HepG2 (cell line): ENCODE measurements around the gene INTS4. TPM values are rescaled to one million over a fixed set of nuclear protein-coding genes. Genes with fewer than 3 reads are reported as not detected.
A peak's percentile ranks its signal among the peaks of the same experiment; 100 is the strongest.

ENCODE experiments used
- AGO1 ChIP-seq: fragments of 200-400 bp; formaldehyde crosslinking; IDR thresholded peaks from 2 replicates; pipeline ENCODE4 v1.6.1; 2017; ENCODE audit warnings: mild to moderate bottlenecking, low read depth, low read length, moderate library complexity; ENCODE audit not compliant: poor library complexity, severe bottlenecking
- ASH2L ChIP-seq: fragments of 300-600, 200-600 bp; sonication (generic); IDR thresholded peaks from 2 replicates; pipeline ENCODE4 v1.7.0; 2017; ENCODE audit warnings: low read depth, mild to moderate bottlenecking, moderate library complexity, mixed read lengths, low read length; ENCODE audit not compliant: insufficient read length
- ATM ChIP-seq: fragments of 450-650 bp; IDR thresholded peaks from 2 replicates; pipeline ENCODE4 v1.7.1; 2017; ENCODE audit warnings: mild to moderate bottlenecking, borderline replicate concordance
- EP300 ChIP-seq, 3 experiments: sonication (generic) in 1 of 3; formaldehyde crosslinking in 1 of 3; IDR thresholded peaks; 2 replicates each; pipeline versions ENCODE4 v1.5.1 to v1.6.1; 2011 to 2020; ENCODE audit warnings: low read depth in 2 of 3, low read length in 2 of 3, borderline replicate concordance in 1 of 3, improper control_type of control experiment in 1 of 3, mild to moderate bottlenecking in 1 of 3, missing genetic modification reagents in 1 of 3, moderate library complexity in 1 of 3
- GABPB1 ChIP-seq: IDR thresholded peaks from 2 replicates; pipeline ENCODE4 v1.6.1; 2016; ENCODE audit warnings: mild to moderate bottlenecking, missing genetic modification reagents, moderate library complexity, missing compliant biosample characterization
- HCFC1 ChIP-seq: fragments of 150-350 bp; IDR thresholded peaks from 2 replicates; pipeline ENCODE4 v1.6.1; 2014; ENCODE audit warnings: low read depth, low read length
- HOXA5 ChIP-seq: sonication (generic); formaldehyde crosslinking; IDR thresholded peaks from 2 replicates; pipeline ENCODE4 v1.4.0; 2020; ENCODE audit warnings: missing genetic modification reagents
- KLF15 ChIP-seq: sonication (generic); formaldehyde crosslinking; IDR thresholded peaks from 2 replicates; pipeline ENCODE4 v1.8.1; 2023; ENCODE audit warnings: borderline replicate concordance, mild to moderate bottlenecking, inconsistent platforms, missing genetic modification reagents, mixed read lengths
- MEIS2 ChIP-seq: sonication (generic); formaldehyde crosslinking; IDR thresholded peaks from 2 replicates; pipeline ENCODE4 v1.9.0; 2021; ENCODE audit warnings: mild to moderate bottlenecking, missing genetic modification reagents
- NAIF1 ChIP-seq: sonication (generic); formaldehyde crosslinking; IDR thresholded peaks from 2 replicates; pipeline ENCODE4 v1.5.0; 2020; ENCODE audit warnings: mild to moderate bottlenecking, missing genetic modification reagents, borderline replicate concordance
- PHB2 ChIP-seq: fragments of 450-650 bp; IDR thresholded peaks from 2 replicates; pipeline ENCODE4 v1.6.1; 2018; ENCODE audit not compliant: partially characterized antibody
- REST ChIP-seq, 2 experiments: IDR thresholded peaks; 2 replicates each; pipeline ENCODE4 v1.6.1; 2011 to 2012; ENCODE audit warnings: low read length in 2 of 2, borderline replicate concordance in 1 of 2, low read depth in 1 of 2, mild to moderate bottlenecking in 1 of 2, moderate library complexity in 1 of 2
- STAT5B ChIP-seq: sonication (generic); formaldehyde crosslinking; IDR thresholded peaks from 2 replicates; pipeline ENCODE4 v1.4.0; 2020; ENCODE audit warnings: missing genetic modification reagents
- STAT6 ChIP-seq: sonication (generic); formaldehyde crosslinking; IDR thresholded peaks from 2 replicates; pipeline ENCODE4 v1.4.0; 2020; ENCODE audit warnings: missing genetic modification reagents, mild to moderate bottlenecking, borderline replicate concordance
- SUZ12 ChIP-seq: fragments of 150-350 bp; IDR thresholded peaks from 2 replicates; pipeline ENCODE4 v1.6.1; 2014; ENCODE audit warnings: low read depth, low read length
- ZIK1 ChIP-seq: sonication (generic); formaldehyde crosslinking; IDR thresholded peaks from 2 replicates; pipeline ENCODE4 v1.5.0; 2020; ENCODE audit warnings: mild to moderate bottlenecking, low read depth, missing genetic modification reagents, borderline replicate concordance
- ZNF468 ChIP-seq: sonication (generic); formaldehyde crosslinking; IDR thresholded peaks from 2 replicates; pipeline ENCODE4 v1.8.0; 2022; ENCODE audit warnings: mild to moderate bottlenecking, moderate library complexity, missing genetic modification reagents
- ZNF770 ChIP-seq: sonication (generic); formaldehyde crosslinking; IDR thresholded peaks from 2 replicates; pipeline ENCODE4 v1.5.0; 2020; ENCODE audit warnings: mild to moderate bottlenecking, missing genetic modification reagents
- polyA plus RNA-seq, 8 experiments: library from polyadenylated mRNA; depleted of rRNA in 3 of 8; stranded (reverse) in 7 of 8; unstranded in 1 of 8; fragments of >200 nt; fragmentation: Illumina TruSeq in 4 of 8; extraction: Trizol in 4 of 8; gene quantifications; 2 replicates each; pipeline versions ENCODE4 v1.2.1 to v1.2.3, GENCODE V29; 2011 to 2016; ENCODE audit warnings: low read depth in 4 of 8, missing spikeins in 1 of 8, mixed read lengths in 1 of 8; ENCODE audit not compliant: insufficient read depth in 1 of 8
- total RNA-seq, 5 experiments: library from RNA; depleted of rRNA; stranded (reverse); fragments of >200 nt; fragmentation: Illumina TruSeq; extraction: Trizol; gene quantifications; 2 replicates each; pipeline ENCODE4 v1.2.3, GENCODE V29; 2016; ENCODE audit warnings: low read depth in 1 of 5

Gene INTS4
- total and polyA plus RNA-seq, 2 of the 13 experiments (the other 11 are each of a cell fraction or from before 2014, with no cell fraction given): 37.3 to 44.8 TPM

- TF ChIP-seq ZNF770 (CRISPR knock-in tag): no peak
- no peak for TF ChIP-seq HOXA5 (CRISPR knock-in tag)
- TF ChIP-seq HCFC1: peak; percentile 40
- peak; percentile 97 for TF ChIP-seq NAIF1 (CRISPR knock-in tag)
- no peak for TF ChIP-seq KLF15
- TF ChIP-seq ATM: no peak
- TF ChIP-seq PHB2: no peak
- no peak for TF ChIP-seq AGO1
- TF ChIP-seq STAT6 (CRISPR knock-in tag): peak; percentile 72; the same call in 1 of the 2 replicates
- TF ChIP-seq EP300 (IDR thresholded peaks at IDR 0.05; ENCODE audit: low read depth in 2 of 2, low read length in 2 of 2): no peak
- 0 out of 2 replicates have a peak, but pooled peaks have one; percentile 18 for TF ChIP-seq EP300 (CRISPR knock-in tag; IDR thresholded peaks at IDR 0.05; ENCODE audit: borderline replicate concordance)
- TF ChIP-seq REST (IDR thresholded peaks at IDR 0.05; ENCODE audit: borderline replicate concordance in 1 of 2, low read depth in 1 of 2, low read length in 2 of 2): peak in 1 of 2 experiments; percentile 54; a peak in 1 of 4 replicates
- TF ChIP-seq MEIS2 (CRISPR knock-in tag): peak; percentile 17; the same call in 1 of the 2 replicates
- peak; percentile 98 for TF ChIP-seq GABPB1 (CRISPR knock-in tag)
- no peak for TF ChIP-seq STAT5B (CRISPR knock-in tag)
- TF ChIP-seq ASH2L: peak; percentile 96
- peak; percentile 21; the same call in 1 of the 2 replicates for TF ChIP-seq ZNF468 (CRISPR knock-in tag)
- TF ChIP-seq SUZ12: 0 out of 2 replicates have a peak, but pooled peaks have one; percentile 10
- peak; percentile 76 for TF ChIP-seq ZIK1 (CRISPR knock-in tag)
Observed at GRCh38 chr11:77994434-77995362, at the start of gene INTS4 (continued).
